GM19397 (cell line): ENCODE data around the gene NOXO1.
A peak's percentile ranks its signal among the peaks of the same experiment; 100 is the strongest.

ENCODE experiments used
- ATAC-seq: cut with Tn5 transposase; IDR thresholded peaks from one replicate; pipeline ENCODE4 v1.9.1; 2021; ENCODE audit warnings: mild to moderate bottlenecking, moderate library complexity; ENCODE audit not compliant: unreplicated experiment

Gene NOXO1

DNA sequence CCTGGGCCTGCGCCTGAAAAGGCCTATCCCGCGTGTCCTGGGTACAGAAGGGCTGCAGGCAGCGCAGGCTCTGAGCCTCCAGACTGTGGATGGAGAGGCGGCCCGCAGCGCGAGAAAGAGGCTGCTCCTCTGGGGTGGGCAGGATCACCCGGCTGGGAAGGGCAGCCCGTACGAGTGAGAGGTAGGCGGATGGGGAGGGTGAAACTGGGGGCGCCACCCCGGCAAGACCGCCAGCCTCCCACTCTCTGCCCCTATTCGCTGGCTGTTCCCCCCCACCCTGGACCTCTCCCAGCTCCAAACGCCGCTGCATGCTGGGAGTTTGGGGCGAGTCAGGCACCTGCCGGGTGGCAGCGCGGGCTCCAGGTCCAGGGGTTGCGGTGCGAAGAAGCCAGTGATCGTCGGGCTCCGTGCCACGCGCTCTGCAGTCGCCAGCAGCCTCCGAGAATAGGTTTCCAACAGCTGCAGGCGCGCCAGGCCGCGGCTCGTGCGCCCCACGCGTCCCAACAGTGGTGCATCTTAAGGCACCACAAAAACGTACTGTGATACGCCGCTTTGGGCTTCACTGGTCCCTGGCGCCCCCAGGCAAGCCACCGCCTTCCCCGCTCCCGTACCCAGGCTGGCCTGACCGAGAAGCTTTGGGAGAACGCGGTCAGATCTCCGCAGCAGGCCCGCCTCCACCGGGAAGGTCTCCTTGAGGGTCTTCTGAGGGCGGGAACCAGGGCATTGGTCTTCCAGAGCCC is 1.1 kb downstream of the NOXO1 start:
- ATAC-seq: no peak

DNA sequence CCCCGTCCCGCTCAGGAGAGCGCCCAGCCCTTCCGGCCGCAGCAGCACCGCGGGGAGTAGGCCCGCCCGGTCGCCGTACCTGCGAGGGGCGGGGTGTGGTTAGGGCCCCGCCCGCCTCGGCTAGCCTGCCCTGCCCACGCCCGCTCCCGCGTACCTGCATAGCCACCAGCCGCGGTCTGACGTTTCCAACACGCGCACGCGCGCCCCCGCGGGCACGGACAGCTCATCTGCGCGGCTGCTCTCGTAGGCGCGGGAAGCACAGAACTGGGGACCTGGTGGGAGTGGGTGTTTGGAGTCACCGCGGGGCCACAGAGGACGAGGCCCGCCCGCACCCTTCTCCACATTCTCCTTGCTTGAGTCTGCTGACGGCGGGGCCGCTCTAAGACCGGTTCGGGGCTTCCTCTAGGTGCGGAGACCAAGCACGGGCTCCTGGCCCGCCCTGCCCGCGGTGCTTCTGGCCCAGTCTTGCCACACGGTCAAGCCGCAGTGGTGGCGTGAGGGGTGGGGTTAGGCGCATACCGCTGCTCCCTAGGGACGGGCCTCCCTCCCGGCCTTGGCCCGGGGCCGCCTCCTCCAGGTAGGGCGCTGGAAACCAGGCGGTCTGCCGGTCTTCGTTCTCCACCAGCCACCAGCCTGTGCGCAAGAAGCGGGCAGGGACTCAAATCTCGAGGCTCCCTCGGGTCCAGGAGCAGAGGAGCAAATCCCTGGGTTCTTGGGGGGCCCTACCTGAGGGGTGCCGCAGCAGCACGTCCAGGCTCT is 1.8 kb downstream of the NOXO1 start:
- ATAC-seq: no peak

DNA sequence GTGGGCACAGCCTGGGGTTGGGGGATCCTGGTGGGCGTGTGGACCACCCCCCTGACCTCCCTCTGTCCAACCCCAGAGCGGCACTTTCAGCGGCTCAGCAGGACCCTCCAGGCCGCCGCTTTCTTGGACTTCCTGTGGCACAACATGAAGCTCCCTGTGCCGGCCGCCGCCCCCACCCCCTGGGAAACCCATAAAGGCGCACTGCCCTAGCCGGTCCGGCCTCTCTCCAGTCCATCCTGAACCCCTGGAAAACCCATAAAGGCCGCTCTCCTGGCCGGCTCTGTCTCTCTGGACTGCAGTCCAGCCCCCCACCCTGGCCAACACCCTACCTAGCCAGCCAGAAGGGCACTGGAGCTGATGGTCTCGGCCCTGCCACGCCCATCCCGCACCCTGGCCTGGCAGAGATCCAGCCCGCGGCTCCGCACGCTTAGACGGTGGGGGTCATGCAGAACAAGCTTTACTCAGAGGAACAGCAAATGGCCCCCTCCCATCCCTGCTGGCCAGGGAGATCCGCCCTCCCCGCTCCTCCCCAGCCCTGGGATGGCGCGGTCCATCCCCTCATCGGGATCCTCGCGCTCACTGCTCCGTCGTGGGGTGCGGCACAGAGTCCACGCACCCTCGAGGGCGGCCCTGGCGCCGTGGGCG is 2.7 kb downstream of the NOXO1 start:
- no peak for ATAC-seq

DNA sequence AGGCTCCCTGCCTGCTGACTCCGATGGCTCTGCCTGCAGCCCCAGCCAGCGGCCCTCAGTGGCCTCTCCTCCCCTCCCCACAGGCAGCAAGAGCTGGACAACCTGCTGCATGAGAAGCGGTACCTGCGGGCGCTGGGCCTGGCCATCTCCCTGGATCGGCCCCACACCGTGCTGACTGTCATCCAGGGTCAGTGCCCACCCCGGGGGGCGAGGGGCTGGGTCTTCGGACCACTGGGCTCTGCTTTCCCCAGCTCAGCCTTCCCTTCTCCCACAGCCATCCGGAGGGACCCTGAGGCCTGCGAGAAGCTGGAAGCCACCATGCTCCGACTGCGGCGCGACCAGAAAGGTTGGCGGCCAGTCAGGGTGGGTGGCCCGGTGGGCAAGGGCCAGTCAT is 3.4 kb downstream of the NOXO1 start:
- no peak for ATAC-seq

DNA sequence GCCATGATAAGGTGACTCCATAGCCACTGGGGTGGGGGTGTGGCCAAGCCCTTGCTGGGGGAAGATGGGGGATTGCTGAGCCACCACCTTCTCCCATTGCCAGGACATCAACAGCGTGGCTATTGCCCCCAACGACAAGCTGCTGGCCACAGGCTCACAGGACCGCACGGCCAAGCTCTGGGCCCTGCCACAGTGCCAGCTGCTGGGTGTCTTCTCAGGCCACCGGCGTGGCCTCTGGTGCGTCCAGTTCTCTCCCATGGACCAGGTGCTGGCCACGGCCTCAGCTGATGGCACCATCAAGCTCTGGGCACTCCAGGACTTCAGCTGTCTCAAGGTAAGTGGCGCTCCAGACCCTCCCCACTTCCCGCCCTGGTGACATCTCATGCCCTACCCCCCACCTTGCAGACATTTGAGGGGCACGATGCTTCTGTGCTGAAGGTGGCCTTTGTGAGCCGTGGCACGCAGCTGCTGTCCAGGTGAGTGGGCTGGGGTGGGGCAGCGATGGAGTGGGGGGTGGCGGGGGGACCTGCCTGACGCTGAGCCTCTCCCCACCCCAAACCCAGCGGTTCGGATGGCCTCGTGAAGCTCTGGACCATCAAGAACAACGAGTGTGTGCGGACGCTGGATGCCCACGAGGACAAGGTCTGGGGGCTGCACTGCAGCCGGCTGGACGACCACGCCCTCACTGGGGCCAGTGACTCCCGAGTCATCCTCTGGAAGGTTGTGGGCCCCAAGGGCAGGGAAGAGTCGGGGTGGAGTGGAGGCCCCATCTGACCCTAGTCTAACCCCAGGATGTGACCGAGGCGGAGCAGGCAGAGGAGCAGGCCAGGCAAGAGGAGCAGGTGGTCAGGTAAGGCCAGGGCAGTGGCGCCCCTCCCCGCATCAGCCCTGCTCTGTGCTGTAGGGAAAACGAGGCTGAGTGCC is 4.1 kb downstream of the NOXO1 start:
- ATAC-seq: no peak

DNA sequence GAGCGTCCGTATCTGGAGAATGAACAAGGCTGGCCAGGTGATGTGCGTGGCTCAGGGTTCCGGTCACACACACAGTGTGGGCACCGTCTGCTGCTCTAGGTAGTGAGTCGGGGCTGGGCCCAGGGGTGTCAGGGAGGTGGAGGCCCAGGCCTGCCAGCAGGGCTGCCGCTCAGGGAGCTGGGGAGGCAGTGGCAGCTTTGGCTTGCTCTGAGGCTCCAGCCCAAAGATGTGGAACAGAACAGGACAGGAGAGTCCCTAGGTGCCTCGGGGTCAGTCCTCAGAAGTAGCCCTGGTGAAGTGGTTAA is 5.1 kb downstream of the NOXO1 start:
- ATAC-seq: no peak

DNA sequence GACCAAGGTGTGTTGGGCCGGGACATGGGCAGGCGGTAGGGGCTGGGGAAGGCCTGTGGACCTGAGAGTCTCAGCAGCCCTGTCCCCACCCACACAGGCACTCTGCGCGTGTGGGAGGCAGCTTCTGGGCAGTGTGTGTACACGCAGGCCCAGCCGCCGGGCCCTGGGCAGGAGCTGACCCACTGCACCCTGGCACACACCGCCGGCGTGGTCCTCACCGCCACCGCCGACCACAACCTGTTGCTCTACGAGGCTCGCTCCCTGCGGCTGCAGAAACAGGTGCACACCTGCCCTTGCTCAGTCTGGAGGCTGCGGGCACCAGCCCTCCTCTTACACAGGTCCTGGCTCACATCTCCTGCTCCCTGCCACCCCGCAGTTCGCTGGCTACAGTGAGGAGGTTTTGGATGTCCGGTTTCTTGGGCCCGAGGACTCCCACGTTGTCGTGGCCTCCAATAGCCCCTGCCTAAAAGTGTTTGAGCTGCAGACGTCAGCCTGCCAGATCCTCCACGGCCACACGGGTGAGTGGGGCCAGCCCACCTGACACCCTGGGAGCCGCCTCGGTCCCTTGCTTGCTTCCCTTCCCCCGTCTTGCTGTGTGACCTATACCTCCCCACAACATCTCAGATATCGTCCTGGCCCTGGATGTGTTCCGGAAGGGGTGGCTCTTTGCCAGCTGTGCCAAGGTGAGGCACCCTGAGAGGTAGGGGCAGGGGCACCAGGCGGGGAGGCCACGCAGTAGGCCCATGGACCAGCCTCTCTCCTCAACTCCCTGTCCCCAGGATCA is 5.6 kb downstream of the NOXO1 start:
- no peak for ATAC-seq

DNA sequence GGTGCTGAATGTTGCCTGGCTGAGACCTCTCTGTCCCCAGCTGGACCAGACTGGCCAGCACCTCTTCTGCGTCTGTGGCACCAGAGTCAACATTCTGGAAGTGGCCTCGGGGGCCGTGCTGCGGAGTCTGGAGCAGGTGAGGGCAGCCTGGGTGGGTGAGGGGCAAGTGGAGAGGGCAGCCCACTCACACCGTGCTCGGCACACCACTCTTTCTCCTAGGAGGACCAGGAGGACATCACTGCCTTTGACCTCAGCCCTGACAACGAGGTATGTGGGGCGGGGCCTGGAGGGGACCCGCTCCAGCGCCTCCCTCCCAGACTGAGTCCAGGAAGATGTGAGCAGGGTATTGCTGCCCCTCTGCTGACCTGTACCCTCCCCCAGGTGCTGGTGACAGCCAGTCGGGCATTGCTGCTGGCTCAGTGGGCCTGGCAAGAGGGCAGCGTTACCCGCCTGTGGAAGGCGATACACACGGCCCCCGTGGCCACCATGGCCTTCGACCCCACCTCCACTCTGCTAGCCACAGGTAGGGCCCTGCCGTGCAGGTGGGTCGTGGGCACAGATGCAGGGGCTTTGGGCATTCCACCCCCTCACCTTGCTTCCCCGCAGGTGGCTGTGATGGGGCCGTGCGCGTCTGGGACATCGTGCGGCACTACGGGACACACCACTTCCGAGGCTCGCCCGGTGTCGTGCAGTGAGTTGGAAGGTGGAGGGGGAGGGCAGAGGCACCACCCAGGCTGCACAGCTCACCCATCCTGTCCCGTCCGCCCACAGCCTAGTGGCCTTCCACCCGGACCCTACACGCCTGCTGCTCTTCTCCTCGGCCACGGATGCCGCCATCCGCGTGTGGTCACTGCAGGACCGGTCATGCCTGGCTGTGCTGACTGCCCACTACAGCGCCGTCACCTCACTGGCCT is 6.9 kb downstream of the NOXO1 start:
- no peak for ATAC-seq

DNA sequence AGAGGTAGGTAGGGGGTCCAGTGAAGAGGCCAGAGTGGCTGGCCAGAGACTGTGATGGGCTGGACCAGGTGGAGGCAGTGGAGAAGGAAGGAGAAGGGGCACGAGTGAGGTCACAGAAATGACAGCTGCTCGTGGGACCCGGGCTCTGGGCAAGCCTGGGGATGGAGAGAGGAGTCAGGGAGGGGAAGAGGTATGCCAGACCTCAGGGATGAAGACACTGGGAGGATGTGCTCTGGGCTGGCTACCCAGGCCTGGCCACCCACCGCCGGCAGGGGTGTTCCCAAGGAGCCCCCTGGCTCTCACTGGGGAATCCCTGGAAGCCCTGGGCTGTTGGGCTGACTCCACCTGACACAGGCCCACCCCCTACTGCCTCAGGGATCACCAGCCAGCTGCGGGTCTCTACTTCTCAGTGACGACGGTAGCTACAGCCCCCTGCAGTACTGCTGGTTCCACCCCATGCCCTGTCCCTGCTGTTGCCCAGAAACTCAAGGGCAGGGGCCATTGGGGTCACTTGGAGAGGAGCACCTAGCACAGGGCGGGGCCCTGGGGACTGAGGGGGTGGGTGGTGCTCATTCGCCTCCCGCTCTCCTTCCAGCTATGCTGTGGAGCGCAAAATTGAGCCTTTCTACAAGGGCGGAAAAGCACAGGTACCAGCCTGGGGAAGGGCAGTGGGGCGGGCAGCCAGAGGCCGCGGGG is 7.7 kb downstream of the NOXO1 start:
- no peak for ATAC-seq

DNA sequence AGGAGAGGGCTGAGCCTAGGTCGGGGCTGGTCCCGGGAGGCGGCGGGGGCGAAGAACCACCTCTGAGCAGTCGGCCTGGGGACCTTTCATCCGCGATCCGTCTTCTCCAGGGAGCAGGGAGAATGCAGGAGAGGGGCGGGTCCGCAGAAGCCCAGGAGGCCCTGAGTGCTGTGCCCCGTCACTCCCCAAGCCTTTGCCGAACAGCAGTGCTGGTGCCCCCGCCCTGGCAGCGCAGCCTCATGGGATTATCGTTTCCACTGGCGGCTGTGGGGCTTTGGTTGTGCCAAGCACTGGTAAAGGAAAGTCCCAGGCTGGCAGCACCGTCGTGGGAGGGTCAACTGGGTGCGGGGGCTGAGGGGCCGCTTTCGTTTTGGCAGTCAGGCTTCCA is 8.8 kb downstream of the NOXO1 start:
- no peak for ATAC-seq

DNA sequence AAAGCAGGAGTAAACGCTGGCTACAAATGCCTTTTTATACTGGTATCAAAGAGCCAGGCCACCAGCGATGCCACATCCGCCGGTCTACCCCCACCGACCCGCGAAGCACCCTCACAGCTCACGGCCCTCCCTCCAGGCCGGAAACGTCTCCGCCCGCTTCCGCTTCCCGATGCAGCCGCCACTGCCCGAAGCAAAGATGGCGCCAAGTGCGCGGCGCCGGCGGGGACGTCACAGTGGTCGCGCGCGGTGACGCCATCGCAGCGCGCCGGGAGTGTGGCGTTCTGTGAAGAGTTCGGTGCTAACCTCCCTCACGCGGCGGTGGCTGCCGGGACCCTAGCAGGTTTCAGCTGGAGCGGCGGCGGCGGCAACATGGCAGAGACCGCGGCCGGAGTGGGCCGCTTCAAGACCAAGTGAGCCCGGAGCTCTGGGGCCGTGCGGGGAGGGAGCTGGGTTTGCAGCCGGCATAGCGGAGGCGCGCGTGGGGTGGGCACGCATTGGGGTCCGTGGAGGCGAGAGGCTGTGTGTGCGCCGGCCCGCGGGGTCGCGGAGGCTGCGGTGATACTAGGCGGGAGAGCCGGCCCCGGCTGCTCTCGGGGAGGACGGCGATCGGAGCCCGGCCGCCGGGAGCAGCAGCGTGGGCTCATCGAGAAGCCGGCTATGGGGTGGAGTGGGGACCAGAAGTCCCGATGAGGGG is 9.3 kb downstream of the NOXO1 start, which contains the start of gene TBL3:
TBL3 (plus strand) TSS at position 258 of the 694 bp plus-strand sequence; CDS start at position 370, 112 bp downstream.
- peak; percentile 80 for ATAC-seq

DNA sequence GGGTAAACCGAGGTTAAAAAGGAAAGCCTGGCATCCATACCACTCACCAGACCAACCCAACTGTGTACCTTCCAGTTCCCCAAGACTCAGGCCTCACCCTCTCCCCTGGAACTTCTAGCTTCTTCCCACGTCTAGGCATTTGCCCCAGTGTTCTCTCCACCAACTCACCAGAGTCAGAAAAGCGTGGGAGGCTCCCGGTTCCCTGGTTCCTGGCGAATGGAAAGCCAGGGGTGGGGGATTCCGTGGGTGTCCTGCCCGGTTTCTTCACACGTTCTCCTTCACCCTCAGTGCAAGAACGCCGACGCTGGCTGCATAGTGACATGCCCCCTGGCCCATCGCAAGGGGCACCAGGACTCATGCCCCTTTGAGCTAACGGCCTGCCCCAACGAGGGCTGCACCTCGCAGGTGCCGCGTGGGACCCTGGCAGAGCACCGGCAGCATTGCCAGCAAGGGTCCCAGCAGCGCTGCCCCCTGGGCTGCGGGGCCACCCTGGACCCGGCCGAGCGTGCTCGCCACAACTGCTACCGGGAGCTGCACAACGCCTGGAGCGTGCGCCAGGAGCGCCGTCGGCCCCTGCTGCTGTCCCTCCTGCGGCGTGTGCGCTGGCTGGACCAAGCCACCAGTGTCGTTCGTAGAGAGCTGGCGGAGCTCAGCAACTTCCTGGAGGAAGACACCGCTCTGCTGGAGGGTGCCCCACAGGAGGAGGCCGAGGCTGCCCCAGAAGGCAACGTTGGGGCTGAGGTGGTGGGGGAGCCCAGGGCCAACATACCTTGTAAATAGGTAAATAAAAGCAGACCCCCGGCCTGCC is 12.9 kb downstream of the NOXO1 start:
- no peak for ATAC-seq

DNA sequence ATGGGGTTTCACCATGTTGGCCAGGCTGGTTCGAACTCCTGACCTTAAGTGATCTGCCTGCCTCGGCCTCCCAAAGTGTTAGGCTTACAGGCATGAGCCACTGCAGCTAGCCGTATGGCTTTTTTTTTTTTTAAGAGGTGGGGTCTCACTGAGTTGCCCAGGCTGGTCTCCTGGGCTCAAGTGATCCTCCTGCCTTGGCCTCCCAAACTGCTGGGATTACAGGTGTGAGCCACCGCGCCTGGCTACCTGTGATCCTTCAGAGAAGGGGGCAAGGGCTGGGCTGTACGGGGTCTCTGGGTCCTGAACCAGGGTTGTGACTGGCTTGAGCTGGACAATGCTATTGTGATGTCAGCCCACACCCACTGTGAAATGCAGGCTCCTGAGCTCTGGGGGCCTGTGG is 14.8 kb downstream of the NOXO1 start, which contains the start of gene RNF151:
RNF151 (plus strand) TSS at position 397 of the 400 bp plus-strand sequence. CDS start 26 bp downstream, outside the sequence.
- ATAC-seq: no peak

DNA sequence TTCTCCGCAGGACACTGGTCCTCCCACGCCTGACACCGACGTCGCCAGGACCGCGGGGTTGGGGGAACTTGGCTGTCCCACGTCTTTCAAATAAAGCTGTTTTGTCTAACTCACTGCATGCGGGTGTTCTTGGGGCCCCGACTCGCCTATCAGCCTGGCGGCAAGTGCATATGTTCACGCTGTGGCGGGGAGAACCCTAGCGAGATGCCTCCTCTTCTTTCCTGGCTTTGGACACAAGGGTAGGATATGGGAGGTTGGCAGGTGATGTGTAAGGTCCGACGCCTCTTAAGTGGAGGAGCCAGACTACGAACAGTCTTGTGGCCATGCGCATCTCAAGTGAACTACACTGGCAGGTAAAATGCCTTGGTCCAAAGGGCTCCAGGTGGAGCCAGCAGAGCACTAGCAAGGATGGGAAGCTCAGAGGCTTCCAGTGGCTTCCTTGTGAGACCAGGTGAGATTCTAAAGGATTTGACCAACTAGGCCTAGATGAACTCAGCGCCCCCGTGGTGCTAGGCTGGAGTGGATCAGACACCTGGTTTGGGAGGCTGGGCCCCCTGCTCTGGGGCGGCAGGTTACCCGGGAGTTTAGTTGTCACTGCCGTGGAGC is 15.8 kb downstream of the NOXO1 start:
- ATAC-seq: no peak

DNA sequence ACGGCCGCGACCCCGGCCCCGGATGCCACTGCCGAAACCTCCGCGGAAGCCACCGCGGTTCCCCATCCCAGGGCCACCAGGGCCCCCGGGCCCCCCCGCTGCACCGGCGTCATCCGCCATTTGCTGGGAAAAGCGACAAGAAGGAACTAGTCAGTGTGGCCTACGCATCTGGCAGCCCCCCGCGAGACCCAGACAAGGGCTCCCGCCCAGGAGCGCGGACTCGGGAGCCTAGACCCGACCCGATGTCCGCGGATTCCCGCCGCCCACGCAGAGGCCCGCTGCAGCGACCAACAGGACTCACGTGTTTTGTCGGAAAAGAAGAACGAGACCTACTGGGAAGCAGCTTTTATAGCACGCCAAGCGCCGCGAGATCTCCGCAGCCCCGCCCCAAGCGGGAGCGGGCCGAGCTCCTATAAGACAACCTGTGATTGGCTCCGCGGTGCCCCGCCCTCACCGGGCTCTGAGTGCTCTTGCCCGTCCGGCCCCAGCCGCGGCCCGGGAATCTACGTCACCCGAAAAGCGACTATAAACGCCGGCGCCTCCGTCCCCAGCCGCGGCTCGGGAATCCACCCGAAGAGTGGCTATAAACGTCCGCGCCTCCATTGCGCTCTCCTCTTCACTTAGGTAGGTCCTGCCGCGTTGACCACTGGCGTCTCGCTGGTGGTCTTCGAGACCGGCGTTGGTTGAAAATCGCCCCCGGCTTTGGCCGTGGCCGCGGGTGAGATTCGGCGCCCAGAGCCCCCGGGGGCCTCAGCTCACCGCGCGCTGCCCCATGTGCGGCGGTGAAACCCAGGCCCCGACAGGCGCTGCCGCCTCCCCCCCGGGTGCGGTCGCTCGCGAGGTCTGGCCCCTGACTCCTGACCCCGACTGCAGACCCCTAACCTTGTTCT is 16.5 kb downstream of the NOXO1 start, which contains the start of gene RPS2:
RPS2 (minus strand) TSS at position 321 of the 890 bp plus-strand sequence; CDS start at position 120, 201 bp downstream.
- ATAC-seq: peak; percentile 81
